H9 (cell line): Measurements from ENCODE around the gene PYGL. TPM values are rescaled to one million over a fixed set of nuclear protein-coding genes. Genes with fewer than 3 reads are reported as not detected.
A peak's percentile ranks its signal among the peaks of the same experiment; 100 is the strongest.

Experiments
- DNase-seq: peaks from one replicate; pipeline ENCODE4 v3.0.0-alpha.2; 2017
- H2AFZ ChIP-seq: one replicate; pipeline ENCODE4 v1.6.1; 2013; ENCODE audit warnings: mild to moderate bottlenecking, low read length, control low read depth, moderate library complexity
- H2AK5ac ChIP-seq: 2 replicates; pipeline ENCODE4 v1.6.1; 2013; ENCODE audit warnings: low read length, control low read depth, mixed read lengths; ENCODE audit not compliant: insufficient read length
- H2BK120ac ChIP-seq: one replicate; pipeline ENCODE4 v1.6.1; 2013; ENCODE audit warnings: low read depth, mild to moderate bottlenecking, low read length, control low read depth, inconsistent platforms; ENCODE audit not compliant: poor library complexity, severe bottlenecking
- H2BK12ac ChIP-seq: 2 replicates; pipeline ENCODE4 v1.6.1; 2013; ENCODE audit warnings: low read length, control low read depth, mixed read lengths, low read depth; ENCODE audit not compliant: insufficient read length
- H2BK15ac ChIP-seq: 2 replicates; pipeline ENCODE4 v1.6.1; 2013; ENCODE audit warnings: low read depth, low read length, control low read depth
- H2BK20ac ChIP-seq: one replicate; pipeline ENCODE4 v1.6.1; 2013; ENCODE audit warnings: low read depth, mild to moderate bottlenecking, low read length, control low read depth, inconsistent platforms; ENCODE audit not compliant: poor library complexity, severe bottlenecking
- H2BK5ac ChIP-seq: 2 replicates; pipeline ENCODE4 v1.6.1; 2013; ENCODE audit warnings: low read length, control low read depth, mixed read lengths; ENCODE audit not compliant: insufficient read length
- H3K14ac ChIP-seq: 2 replicates; pipeline ENCODE4 v1.6.1; 2013; ENCODE audit warnings: low read length, control low read depth; ENCODE audit not compliant: insufficient read depth
- H3K18ac ChIP-seq: 2 replicates; pipeline ENCODE4 v1.6.1; 2013; ENCODE audit warnings: low read depth, mild to moderate bottlenecking, mixed read lengths, low read length, control low read depth; ENCODE audit not compliant: insufficient read length
- H3K23ac ChIP-seq: 2 replicates; pipeline ENCODE4 v1.6.1; 2013; ENCODE audit warnings: low read length, control low read depth, mixed read lengths, low read depth; ENCODE audit not compliant: insufficient read length
- H3K23me2 ChIP-seq: 2 replicates; pipeline ENCODE4 v1.6.1; 2013; ENCODE audit warnings: low read depth, mild to moderate bottlenecking, mixed read lengths, low read length, control low read depth; ENCODE audit not compliant: insufficient read length, poor library complexity, severe bottlenecking
- H3K27ac ChIP-seq: 2 replicates; pipeline ENCODE4 v1.5.1; 2013; ENCODE audit warnings: low read length, control low read depth, mixed read lengths, low read depth; ENCODE audit not compliant: insufficient read length
- H3K27me3 ChIP-seq: 2 replicates; pipeline ENCODE4 v1.6.1; 2013; ENCODE audit warnings: low read length, control low read depth, inconsistent platforms; ENCODE audit not compliant: insufficient read depth
- H3K4ac ChIP-seq: 2 replicates; pipeline ENCODE4 v1.6.1; 2013; ENCODE audit warnings: low read depth, mild to moderate bottlenecking, control low read depth, inconsistent platforms, low read length, moderate library complexity
- H3K4me1 ChIP-seq: 2 replicates; pipeline ENCODE4 v1.6.1; 2013; ENCODE audit warnings: low read length, control low read depth, inconsistent platforms; ENCODE audit not compliant: insufficient read depth
- H3K4me2 ChIP-seq: 2 replicates; pipeline ENCODE4 v1.6.1; 2013; ENCODE audit warnings: low read length, control low read depth, mixed read lengths; ENCODE audit not compliant: insufficient read length, insufficient read depth
- H3K56ac ChIP-seq: 2 replicates; pipeline ENCODE4 v1.6.1; 2013; ENCODE audit warnings: low read depth, mild to moderate bottlenecking, mixed read lengths, low read length, control low read depth; ENCODE audit not compliant: insufficient read length
- H3K79me1 ChIP-seq: 2 replicates; pipeline ENCODE4 v1.6.1; 2013; ENCODE audit warnings: low read depth, mild to moderate bottlenecking, moderate library complexity, low read length, control low read depth, inconsistent platforms; ENCODE audit not compliant: insufficient read depth, poor library complexity, severe bottlenecking
- H3K79me2 ChIP-seq: 2 replicates; pipeline ENCODE4 v1.6.1; 2013; ENCODE audit warnings: low read length, control low read depth, inconsistent platforms; ENCODE audit not compliant: insufficient read depth
- H3K9ac ChIP-seq: 2 replicates; pipeline ENCODE4 v1.6.1; 2013; ENCODE audit warnings: low read length, control low read depth, mixed read lengths; ENCODE audit not compliant: insufficient read length; ENCODE audit errors: extremely low read depth
- H3K9me3 ChIP-seq: one replicate; pipeline ENCODE4 v1.6.1; 2013; ENCODE audit warnings: low read depth, low read length, inconsistent platforms; ENCODE audit not compliant: control insufficient read depth
- H3T11ph ChIP-seq: one replicate; pipeline ENCODE4 v1.6.1; 2013; ENCODE audit warnings: mild to moderate bottlenecking, low read length, control low read depth, inconsistent platforms
- H4K20me1 ChIP-seq: one replicate; pipeline ENCODE4 v1.6.1; 2013; ENCODE audit not compliant: control insufficient read depth, insufficient read length, insufficient read depth
- H4K5ac ChIP-seq: 2 replicates; pipeline ENCODE4 v1.6.1; 2013; ENCODE audit warnings: low read depth, mild to moderate bottlenecking, mixed read lengths, low read length, control low read depth; ENCODE audit not compliant: insufficient read length
- H4K8ac ChIP-seq: replicated peaks from 2 replicates; pipeline ENCODE4 v1.6.1; 2013; ENCODE audit warnings: low read length, control low read depth, mixed read lengths, low read depth; ENCODE audit not compliant: insufficient read length
- H4K91ac ChIP-seq: 2 replicates; pipeline ENCODE4 v1.6.1; 2013; ENCODE audit warnings: low read depth, mild to moderate bottlenecking, moderate library complexity, mixed read lengths, low read length, control low read depth; ENCODE audit not compliant: insufficient read length
- H3K27ac Mint-ChIP-seq, 3 experiments: 2 replicates in 2 of 3; 3 replicates in 1 of 3; pipeline ENCODE4 v1.8.0; 2020 to 2021; ENCODE audit warnings: mixed read lengths in 3 of 3, mild to moderate bottlenecking in 1 of 3, moderate library complexity in 1 of 3
- H3K27me3 Mint-ChIP-seq: 2 replicates; pipeline ENCODE4 v1.8.0; 2021; ENCODE audit warnings: low read depth, mild to moderate bottlenecking, moderate library complexity, mixed read lengths
- H3K36me3 Mint-ChIP-seq, 3 experiments: 2 replicates in 2 of 3; 3 replicates in 1 of 3; pipeline ENCODE4 v1.8.0; 2020 to 2021; ENCODE audit warnings: low read depth in 3 of 3, mixed read lengths in 3 of 3; ENCODE audit not compliant: insufficient read depth in 1 of 3
- H3K4me1 Mint-ChIP-seq, 2 experiments: 2 replicates each; pipeline ENCODE4 v1.8.0; 2020; ENCODE audit warnings: mixed read lengths in 2 of 2
- H3K4me3 Mint-ChIP-seq, 2 experiments: 2 replicates in 1 of 2; 3 replicates in 1 of 2; pipeline ENCODE4 v1.8.0; 2020 to 2021; ENCODE audit warnings: mild to moderate bottlenecking in 2 of 2, mixed read lengths in 2 of 2, moderate library complexity in 1 of 2
- H3K9me3 Mint-ChIP-seq, 2 experiments: 2 replicates in 1 of 2; 3 replicates in 1 of 2; pipeline ENCODE4 v1.8.0; 2020; ENCODE audit warnings: mild to moderate bottlenecking in 2 of 2, mixed read lengths in 2 of 2, moderate library complexity in 1 of 2
- WGBS: extraction: QIAGEN DNeasy Blood & Tissue Kit; methylation state at CpG from one replicate; pipeline ENCODE4 v1.1.7; 2013; ENCODE audit warnings: missing lambda C conversion rate, low lambda C conversion rate, mixed read lengths; ENCODE audit not compliant: insufficient read length; ENCODE audit errors: extremely low coverage; 5-methylcytosine and 5-hydroxymethylcytosine counted together
- total RNA-seq: library from RNA; stranded (reverse); gene quantifications from 2 replicates; pipeline ENCODE4 v1.2.1, GENCODE V29; 2021
- TF ChIP-seq, protein P1 (sequence below): fragments of 200-600 bp; sonication (generic); conservative IDR thresholded peaks from 3 replicates; pipeline ENCODE4 v1.8.0; 2021; ENCODE audit warnings: antibody characterized with exemption, mild to moderate bottlenecking

PYGL gene
- total RNA-seq, 1 experiment from 2014 or later: 53.8 TPM

DNA sequence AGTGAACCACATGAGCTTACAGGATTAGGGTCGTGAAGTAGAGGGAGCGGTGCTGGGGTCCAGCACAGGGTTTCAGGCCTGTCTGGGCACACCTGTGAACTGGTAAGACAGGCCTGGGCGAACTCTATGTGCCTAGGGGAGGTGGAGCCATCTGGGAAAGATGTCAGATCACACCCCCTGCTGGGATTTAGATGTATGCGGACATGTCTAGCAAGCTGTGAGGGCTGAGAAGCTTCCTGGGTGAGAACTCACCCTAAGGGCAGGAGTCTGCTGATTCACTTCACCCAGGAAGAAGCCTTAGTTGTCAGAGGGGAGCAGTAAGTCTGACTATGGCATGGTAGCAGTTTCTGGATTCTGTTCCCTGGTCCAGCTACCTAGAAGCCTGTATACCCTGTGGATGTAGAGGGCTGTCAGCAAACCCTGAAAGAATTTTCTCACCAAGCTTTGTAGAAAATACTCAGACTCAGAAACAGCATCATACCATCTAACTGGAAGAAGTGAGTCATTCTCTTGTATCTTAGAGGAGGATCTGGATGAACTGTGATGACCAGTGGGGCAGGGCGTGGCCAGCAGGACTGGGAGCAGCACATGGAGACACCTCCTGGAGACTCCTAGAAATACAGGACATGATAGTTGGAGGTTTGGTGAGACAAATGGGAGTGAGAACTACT lies 11.2 kb upstream of the PYGL start:
- TF ChIP-seq, protein P1, sequence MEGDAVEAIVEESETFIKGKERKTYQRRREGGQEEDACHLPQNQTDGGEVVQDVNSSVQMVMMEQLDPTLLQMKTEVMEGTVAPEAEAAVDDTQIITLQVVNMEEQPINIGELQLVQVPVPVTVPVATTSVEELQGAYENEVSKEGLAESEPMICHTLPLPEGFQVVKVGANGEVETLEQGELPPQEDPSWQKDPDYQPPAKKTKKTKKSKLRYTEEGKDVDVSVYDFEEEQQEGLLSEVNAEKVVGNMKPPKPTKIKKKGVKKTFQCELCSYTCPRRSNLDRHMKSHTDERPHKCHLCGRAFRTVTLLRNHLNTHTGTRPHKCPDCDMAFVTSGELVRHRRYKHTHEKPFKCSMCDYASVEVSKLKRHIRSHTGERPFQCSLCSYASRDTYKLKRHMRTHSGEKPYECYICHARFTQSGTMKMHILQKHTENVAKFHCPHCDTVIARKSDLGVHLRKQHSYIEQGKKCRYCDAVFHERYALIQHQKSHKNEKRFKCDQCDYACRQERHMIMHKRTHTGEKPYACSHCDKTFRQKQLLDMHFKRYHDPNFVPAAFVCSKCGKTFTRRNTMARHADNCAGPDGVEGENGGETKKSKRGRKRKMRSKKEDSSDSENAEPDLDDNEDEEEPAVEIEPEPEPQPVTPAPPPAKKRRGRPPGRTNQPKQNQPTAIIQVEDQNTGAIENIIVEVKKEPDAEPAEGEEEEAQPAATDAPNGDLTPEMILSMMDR: peak; percentile 58; the same call in 2 of the 3 replicates
- Histone ChIP-seq H3K79me2 (no peaks in the 10 kb centered on the region), H3K9ac (no peak overlapping the region), H3K9me3 (no peaks in the 10 kb centered on the region), H3K4me2 (no peak overlapping the region), H2AK5ac (no peak overlapping the region), H4K91ac (no peak overlapping the region), H3K23ac (no peak overlapping the region), H4K8ac (no peak overlapping the region), H3K27ac (no peak overlapping the region), H3K79me1 (no peaks in the 10 kb centered on the region), H3K18ac (no peak overlapping the region), H2BK5ac (no peak overlapping the region), H2BK12ac (no peak overlapping the region), H2BK20ac (no peak overlapping the region), H3T11ph (no peak overlapping the region), H2AFZ (no peak overlapping the region), H4K20me1 (no peaks in the 10 kb centered on the region), H3K4me1 (peaks cover 3% of the 10 kb centered on the region), H2BK15ac (no peak overlapping the region), H3K23me2 (no peaks in the 10 kb centered on the region), H4K5ac (no peak overlapping the region), H3K56ac (no peak overlapping the region), H3K14ac (no peak overlapping the region), H3K27me3 (no peaks in the 10 kb centered on the region), H3K4ac (no peak overlapping the region), H2BK120ac (no peak overlapping the region)
- Mint-ChIP-seq H3K9me3 (peaks cover 2 to 3% of the 10 kb centered on the region in 2 experiments; a peak in 4 of 5 replicates), H3K4me3 (no peak overlapping the region), H3K27me3 (no peaks in the 10 kb centered on the region), H3K27ac (peak overlapping the region in 2 of 3 experiments; percentile 38 to 82; a peak in 2 of 7 replicates), H3K36me3 (peaks cover 0 to 2% (median 0%) of the 10 kb centered on the region in 3 experiments; a peak in 1 of 7 replicates), H3K4me1 (peaks cover 9 to 16% of the 10 kb centered on the region in 2 experiments)
- peak; percentile 85 for DNase-seq
- WGBS: no CpG with 5 or more reads among the region's 5 CpGs
